ENCODE measurements around the gene GOLT1A. TPM values are rescaled to one million over a fixed set of nuclear protein-coding genes. Genes with fewer than 3 reads are reported as not detected.

Gene GOLT1A
- total RNA-seq, 1 experiment from 2014 or later = 0.49 TPM

GRCh38 chr1:204255966-204256365 is 42.2 kb upstream of the GOLT1A start:
- BruUV-seq (replicated peaks) = no TSS peak
- ChIA-PET POLR2A (no interaction called here), CTCF (no interaction called here)
- no peaks in the 10 kb centered on the region for H3K27me3 ChIP-seq (ENCODE audit: control insufficient read depth, insufficient read depth, low read length)
- H3K4me1 ChIP-seq (ENCODE audit: control insufficient read depth, insufficient read depth, low read length) = peaks cover 4% of the 10 kb centered on the region; the same call in 1 of the 2 replicates
- no peak for TF ChIP-seq POLR2AphosphoS5 (IDR thresholded peaks at IDR 0.05; ENCODE audit: low read depth, low read length)
- no peak for TF ChIP-seq REST (IDR thresholded peaks at IDR 0.05; ENCODE audit: insufficient read depth in 1 of 2, low read depth in 2 of 2, low read length in 1 of 2)
- TF ChIP-seq TCF7L2 (IDR thresholded peaks at IDR 0.05; ENCODE audit: low read depth, low read length) = no peak
- no peak for TF ChIP-seq CTCF (IDR thresholded peaks at IDR 0.05)
- TF ChIP-seq SIN3A (IDR thresholded peaks at IDR 0.05; ENCODE audit: borderline replicate concordance, insufficient read depth, low read depth, low read length) = no peak
- no peak for DNase-seq (ENCODE audit: low read depth, low spot score)
- H3K27ac ChIP-seq (ENCODE audit: low read length) = no peak overlapping the region
- intact Hi-C loops (cut with micrococcal nuclease; ENCODE audit: unreplicated experiment) = loop anchor here (10.0 kb wide), 1 partner anchor 109 kb away; no protein-coding TSS in a partner anchor
- H3K4me3 ChIP-seq (ENCODE audit: low read depth in 2 of 2, low read length in 2 of 2) = no peak overlapping the region
- no peak; the same call in 1 of the 2 replicates for ATAC-seq
- H3K9me3 ChIP-seq (ENCODE audit: control insufficient read depth, insufficient read depth, low read depth, low read length) = no peaks in the 10 kb centered on the region
- H3K36me3 ChIP-seq (ENCODE audit: control insufficient read depth, insufficient read depth, low read length) = no peaks in the 10 kb centered on the region
- in situ Hi-C loops (cut with HindIII; ENCODE audit: low pct_unique_long_range_greater_than_20kb, low sequenced_read_pairs) = no loop called here

GRCh38 chr1:204255225-204255624 is 41.4 kb upstream of the GOLT1A start:
- intact Hi-C loops (cut with micrococcal nuclease; ENCODE audit: unreplicated experiment) = loop anchor here (10.0 kb wide), 1 partner anchor 110 kb away; no protein-coding TSS in a partner anchor
- CTCF ChIA-PET = interaction anchor here (0.6 kb wide), 1 partner anchor 182 kb away, joined by 3 read pairs; no protein-coding TSS in a partner anchor

More at GRCh38 chr1:204255225-204255624, 41.4 kb upstream of the GOLT1A start:
- Histone ChIP-seq H3K4me1 (ENCODE audit: control insufficient read depth, insufficient read depth, low read length) (peaks cover 4% of the 10 kb centered on the region; the same call in 1 of the 2 replicates), H3K4me3 (ENCODE audit: low read depth in 2 of 2, low read length in 2 of 2) (no peak overlapping the region), H3K27me3 (ENCODE audit: control insufficient read depth, insufficient read depth, low read length) (no peaks in the 10 kb centered on the region), H3K36me3 (ENCODE audit: control insufficient read depth, insufficient read depth, low read length) (no peaks in the 10 kb centered on the region), H3K9me3 (ENCODE audit: control insufficient read depth, insufficient read depth, low read depth, low read length) (no peaks in the 10 kb centered on the region), H3K27ac (ENCODE audit: low read length) (no peak overlapping the region)
- ATAC-seq = no peak
- in situ Hi-C loops (cut with HindIII; ENCODE audit: low pct_unique_long_range_greater_than_20kb, low sequenced_read_pairs) = no loop called here
- no peak for DNase-seq (ENCODE audit: low read depth, low spot score)
- POLR2A ChIA-PET = no interaction called here
- BruUV-seq (replicated peaks) = no TSS peak
- TF ChIP-seq CTCF (IDR thresholded peaks at IDR 0.05) = no peak
- TF ChIP-seq SIN3A (IDR thresholded peaks at IDR 0.05; ENCODE audit: borderline replicate concordance, insufficient read depth, low read depth, low read length) = no peak
- TF ChIP-seq POLR2AphosphoS5 (IDR thresholded peaks at IDR 0.05; ENCODE audit: low read depth, low read length) = no peak
- TF ChIP-seq TCF7L2 (IDR thresholded peaks at IDR 0.05; ENCODE audit: low read depth, low read length) = no peak
- TF ChIP-seq REST (IDR thresholded peaks at IDR 0.05; ENCODE audit: insufficient read depth in 1 of 2, low read depth in 2 of 2, low read length in 1 of 2) = no peak
